Measurements from ENCODE around the gene ECI2.
"Not testable (repeated sequence)": the region's sequence is repeated elsewhere in the genome, so short reads cannot be mapped to it uniquely, and the experiment has no call there.

Gene ECI2

DNA sequence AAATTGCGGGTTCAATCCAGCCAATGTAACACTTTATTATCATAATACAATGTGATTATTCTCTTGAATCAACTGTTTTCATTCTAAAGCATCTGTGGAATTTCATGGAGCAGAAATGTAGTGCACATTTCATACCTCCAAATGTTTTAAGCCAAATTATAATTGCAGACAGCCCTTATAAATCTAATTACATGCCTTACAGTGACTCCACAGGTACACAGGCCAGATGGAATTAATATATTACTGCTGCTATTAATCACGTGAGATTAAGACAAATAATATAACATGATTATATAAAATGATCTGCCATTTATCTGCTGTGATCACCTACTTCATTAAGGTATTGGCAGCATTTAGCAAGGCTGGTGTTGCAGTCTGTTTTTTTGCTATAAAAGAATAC is 9.7 kb upstream of the ECI2 start:
- DNase-seq, result no peak

DNA sequence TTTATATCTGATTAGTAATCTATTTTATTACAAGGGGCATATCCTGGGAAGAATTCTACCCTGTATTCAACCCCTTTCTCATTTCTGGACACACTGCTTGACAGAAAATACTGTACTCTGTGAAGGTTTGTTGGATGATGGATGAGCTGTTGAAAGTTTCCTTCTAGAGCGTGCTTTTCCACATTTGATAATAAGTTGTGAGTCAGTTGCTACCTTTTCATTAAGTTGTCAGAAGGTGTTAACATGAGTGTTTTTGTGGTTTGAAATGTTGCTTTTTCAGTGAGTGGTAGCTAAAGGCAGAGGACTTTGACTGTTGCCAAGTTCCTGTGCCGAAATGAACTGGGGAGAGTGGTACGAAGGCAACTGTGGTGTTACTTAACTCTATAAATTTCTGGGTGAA is 3.9 kb upstream of the ECI2 start:
- no peak for DNase-seq

DNA sequence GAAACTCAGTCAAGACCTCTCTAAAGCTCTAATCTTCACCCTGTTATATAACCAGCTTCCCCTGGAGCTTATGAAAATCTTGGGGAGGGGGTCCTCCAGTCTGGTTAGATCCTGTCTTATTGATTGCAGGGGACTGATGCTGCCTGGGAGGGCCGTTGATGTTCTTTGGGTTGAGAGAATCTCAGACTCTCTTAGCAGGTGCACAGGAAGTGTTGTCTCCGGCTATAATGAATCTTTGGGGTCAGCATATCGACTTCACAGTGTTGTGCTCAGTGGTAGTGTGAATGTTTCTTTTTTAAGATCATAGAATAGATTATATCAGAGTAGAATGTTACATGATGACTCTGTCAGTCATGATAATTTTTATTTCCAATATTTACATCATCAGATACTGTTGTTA is 2.8 kb upstream of the ECI2 start:
- no peak for DNase-seq

DNA sequence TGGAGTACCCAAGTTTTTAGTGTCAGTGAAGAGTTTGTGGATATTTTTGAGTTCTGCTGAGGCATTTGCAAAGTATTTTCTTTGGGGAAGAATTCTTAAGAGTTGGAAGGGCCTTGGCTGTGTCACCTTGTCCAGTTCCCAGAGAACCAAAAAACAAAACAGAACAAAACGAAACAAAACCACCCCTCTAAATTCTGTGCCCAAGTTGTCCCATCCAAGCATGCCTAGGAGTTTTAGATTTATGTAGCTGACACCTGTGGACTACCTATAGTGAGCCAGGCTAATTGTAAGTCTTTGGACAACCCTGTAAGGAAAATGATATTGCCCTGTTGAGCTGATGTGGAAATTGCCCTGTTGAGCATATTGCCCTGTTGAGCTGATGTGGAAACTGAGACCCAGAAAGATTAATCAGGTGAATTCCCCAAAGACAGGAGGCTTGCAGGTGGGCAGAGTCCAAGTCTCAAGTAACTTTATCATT is 1.0 kb upstream of the ECI2 start:
- DNase-seq, result no peak

DNA sequence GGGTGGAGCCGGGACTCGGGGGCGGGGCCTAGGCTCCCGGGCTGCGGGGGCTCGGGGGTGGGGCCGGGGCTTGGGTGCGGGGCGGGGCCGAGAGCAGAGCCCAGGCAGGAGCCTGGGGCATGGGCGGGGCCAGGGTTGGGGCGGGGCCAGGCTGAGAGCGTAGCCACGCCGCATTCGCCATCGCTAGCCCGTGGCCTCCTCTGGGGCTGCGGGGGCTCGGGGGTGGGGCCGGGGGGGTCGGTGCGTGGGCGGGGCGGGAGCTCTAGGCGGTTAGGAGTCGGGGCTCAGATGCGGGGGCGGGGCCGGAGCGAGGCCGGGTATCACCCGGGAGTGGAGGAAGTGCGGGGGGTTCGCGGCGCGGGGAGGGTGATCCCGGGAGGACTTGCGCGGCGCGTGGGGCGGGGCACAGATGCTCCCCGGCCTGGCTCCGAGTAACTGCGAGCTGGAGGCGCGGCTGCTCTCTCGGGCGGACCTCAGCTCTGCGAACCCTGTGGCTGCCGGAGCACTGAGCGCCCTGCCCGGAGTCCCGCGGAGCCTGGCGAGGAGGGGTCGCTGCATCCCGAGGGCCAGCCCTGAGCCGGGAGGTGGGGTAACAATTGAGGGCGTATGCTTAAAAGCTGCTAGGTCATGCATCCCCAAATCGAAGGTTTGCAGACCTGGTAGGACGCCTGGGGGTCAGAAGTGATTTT is 434 bp upstream of the ECI2 start:
- DNase-seq, result peak; percentile 85 to 100 (median 98)

DNA sequence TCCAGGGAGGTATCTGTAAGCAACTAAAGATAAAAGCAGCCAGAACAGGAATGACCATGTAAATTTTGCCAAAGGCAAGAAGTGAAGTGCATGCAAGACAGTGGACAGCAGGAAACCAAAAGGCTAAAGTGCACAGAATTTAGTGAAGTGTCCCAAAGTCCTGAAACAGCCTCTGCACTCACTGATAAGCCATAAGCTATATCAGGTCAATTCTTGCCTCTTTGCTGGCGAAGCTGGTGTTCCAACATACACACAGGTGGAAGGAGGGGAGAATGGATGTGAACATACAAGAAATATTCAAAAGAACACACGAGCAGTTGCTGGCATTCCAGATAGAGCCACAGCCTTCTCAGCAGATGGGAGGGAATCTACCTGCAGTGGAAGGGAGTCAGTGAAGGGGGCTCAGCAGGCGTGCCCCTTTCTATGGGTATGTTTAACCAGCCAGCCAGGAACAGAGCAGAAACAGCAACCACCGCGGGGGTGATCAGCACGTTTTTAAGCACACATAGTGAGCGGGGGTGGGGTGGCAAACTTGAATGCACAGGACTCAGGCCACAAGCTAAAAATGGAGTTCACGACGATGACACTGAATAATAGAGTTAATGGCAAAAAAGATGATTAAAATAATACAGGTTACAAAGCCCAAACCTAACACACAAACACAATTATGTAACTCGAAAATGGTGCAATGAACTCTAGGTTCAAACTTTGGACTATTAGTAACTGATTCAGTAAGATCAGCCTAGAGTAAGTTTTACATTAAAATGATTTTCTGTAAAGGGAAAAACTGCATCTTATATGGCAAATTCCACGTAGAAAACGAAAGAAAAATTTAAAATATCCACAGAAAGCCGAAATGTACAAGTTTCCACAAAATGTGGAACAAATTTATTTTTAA is 1.2 kb downstream of the ECI2 start:
- DNase-seq, result peak in 13 of 56 donors; percentile 3 to 35 (median 7)

DNA sequence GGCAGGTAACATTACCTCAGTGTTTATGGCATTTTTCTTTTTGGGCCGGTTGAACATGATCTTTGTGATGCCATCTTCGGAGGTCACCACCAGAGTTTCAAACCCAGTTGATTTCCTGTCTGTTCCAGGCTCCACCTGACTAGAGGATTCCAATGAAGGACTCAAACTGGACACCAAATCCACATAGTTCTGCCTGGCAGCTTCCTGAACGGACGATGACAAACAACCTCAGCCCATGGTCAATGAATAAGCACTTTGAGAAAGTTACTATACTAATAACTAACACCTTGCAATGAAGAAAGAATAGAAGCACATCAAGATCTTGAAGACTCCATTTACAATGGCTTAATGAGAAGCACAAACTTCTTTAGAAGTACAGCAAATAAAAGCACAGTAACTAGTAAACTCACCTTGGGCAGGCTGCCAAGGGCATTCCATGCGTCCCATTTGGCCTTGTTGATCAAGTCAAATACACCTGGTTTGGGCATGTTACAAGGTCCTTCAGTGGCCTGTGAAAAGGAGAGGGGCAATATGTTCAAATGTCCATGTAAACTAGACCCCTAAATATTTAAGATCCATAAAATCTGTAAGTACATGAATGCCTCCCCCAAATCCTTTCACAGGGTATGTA is 4.9 kb downstream of the ECI2 start:
- DNase-seq, result no peak

DNA sequence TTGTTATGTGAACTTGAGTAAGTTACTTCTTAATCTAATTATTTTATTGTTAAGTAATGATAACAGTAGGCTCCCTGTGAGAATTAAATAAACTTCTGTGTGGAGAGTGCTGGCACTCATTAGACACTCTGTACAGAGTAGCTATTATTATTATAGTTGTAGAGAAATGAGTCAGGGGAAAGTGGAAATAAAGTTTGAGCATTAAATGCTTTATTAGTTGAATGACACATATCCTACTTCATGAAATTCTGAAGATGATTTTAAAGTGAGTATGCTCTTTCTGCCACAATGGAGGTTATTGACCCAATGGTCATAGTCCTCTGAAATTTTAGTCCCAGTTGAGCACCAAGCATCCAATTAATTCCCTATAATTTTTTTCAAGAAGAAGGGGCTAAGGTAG is 5.9 kb downstream of the ECI2 start:
- no peak for DNase-seq

DNA sequence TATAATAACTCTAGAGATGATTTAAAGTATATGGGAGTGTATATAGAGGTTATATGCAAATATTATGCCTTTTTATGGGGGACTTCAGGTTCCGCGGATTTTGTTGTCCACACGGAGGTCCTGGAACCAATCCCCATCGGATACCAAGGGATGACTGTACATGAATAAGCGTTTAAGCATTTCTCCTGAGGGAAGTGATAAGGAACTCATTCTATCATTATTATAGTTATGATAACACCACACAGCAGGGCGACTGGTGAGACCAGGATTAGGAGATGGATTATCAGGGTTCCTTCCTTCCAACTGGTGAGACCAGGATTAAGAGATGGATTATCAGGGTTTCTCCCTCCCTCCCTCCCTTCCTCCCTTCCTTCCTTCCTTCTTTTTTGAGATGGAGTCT is 6.6 kb downstream of the ECI2 start:
- no peak for DNase-seq

DNA sequence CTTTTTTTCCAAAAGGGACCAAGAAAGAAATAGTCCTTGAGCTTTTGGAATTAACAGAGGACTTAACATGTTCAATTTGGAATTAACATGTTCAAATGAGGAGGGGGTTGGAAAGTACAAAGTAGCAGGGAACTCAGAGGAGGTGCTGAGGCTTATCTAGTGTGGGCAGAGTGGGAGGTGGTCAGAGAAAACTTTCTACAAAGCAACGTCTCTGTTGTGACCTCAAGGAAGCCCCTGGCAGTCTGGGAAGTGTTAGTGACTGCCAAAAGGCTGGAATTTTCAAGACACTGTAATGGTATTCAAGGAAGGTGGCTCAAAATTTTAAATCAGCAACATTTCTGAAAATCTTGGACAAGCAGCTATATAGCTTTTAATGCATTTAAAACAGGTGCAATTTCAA is 7.3 kb downstream of the ECI2 start:
- no peak for DNase-seq

DNA sequence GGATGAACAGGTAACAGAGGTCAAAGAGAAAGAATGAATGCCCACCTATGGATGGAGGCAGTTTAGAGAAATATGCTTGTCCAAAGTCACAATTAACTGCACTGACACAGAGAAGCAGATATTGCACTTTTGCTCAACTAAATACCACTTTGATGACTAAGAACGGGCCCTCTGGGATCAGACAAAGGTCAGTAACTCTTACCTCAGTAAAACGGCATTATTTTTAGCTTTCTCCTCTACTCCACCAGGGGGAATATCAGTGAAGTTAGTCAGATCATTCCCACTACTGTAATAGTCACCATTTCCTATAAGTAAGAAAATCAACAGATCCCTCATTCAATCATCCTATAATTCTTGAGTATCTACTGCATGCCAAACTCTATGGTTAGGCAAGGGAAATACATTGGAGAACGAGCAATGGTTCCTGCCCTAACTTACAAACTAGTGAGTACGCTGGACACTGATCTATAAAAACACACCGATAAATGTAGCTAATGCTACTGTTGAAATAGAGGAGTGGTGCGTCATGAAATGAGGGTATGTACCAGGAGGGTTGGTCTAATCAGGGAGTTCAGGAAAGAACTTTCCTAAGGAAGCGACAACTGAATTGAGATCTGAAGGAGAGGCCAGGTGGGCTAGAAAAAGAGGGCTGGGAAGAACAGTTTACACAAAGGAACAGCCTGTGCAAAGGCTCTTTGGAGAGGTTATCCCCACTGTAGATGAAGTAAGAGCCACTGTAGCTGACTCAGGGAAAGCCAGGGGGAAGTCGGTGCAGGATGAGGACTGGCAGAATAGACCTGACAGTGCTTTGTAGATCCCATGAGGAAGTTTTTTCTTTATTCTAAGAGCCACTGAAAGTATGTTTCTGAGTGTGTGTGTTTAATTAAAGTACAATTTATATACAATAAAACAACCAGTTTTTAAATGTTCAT is 9.2 kb downstream of the ECI2 start:
- DNase-seq, result no peak

DNA sequence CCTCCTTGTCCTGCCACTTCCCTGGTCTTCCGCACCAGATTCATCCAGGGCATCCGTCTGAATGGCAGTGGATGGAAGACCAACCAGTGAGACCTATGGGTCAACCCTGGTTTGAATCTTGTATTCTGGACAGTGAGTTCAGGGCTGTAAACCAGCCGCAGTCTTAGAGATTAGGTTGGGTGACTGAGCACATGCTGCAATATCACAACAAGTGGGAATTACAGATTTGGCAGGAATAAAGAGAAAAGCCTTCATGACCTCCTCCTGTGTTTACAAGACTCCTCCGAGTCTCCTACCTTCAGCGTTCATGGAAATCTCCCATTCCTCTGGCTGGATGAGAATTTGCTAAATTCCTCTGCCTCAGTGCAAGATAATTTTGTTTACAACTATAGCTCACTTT is 9.9 kb downstream of the ECI2 start:
- DNase-seq, result no peak

DNA sequence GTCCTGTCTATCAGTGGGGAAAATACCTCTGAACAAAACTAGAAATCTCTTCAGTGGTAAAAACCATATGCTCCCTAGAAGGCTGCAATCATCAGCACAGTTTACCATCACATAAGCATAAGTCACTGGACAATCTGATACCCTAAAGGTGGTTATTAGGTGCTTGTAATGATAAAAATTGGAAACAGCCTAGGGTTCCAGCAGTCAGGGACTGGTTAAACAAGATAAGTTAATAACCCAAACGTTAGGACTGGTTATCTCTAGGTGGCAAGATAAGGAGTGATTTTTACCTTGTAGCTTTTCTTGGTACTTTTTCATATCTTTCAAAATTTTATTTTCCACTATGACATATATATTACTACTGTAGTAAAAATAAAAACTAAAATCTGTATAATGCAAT is 11.0 kb downstream of the ECI2 start:
- no peak for DNase-seq

DNA sequence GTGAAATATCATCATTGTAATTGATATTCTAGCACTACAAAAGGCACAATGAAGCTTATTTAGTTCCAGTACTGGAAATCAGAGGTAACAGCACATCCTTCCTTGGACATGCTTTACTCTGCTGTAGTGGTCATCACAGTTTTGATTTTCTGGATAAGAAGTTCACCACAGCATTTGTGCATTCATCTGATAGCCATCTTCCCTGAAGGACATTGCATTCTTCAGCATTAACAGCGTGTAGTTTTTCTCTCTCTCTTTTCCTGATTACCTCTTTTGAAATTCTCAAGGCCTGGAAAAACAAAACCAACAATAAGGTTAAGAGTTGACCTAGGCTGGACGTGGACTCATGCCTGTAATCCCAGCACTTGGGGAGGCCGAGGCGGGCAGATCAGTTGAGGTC is 19.6 kb downstream of the ECI2 start:
- DNase-seq, result no peak

DNA sequence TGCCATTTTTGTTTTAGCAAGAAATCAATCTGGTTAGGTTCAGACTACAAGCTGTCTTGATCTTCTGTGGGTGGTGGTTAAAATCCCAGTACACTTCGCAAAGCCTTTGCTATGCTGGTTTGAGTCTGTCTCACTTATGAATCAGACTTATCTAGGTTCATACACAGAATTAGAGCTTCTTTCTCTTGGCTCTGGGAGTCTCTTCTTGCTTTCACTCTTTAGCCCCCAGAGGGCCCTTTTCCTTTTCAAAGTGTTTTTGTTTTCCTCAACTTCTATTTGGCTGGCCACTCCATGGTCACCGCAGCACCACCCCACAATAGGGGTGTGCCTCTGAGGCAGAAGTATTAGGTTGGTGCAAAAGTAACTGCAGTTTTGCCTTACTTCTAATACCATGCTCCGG is 21.3 kb downstream of the ECI2 start:
- no peak for DNase-seq

DNA sequence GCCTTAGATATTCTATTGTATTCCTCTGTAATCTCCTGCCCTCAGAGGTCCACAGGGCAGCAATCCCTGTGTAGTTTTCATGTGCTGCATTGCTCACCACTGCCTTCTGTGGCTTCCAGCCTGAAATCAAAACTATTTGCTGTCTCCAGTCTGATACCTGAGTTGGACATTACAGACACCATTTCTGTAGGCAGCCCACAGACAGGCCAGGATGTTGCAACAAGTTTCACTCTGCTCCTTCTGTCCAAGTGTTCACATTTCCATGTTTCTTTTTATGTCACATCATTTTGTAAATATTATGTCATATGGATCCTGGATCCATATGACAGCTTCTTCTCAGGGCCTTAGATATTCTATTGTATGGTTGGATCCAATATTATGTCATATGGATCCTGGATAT is 21.7 kb downstream of the ECI2 start:
- DNase-seq, result no peak

DNA sequence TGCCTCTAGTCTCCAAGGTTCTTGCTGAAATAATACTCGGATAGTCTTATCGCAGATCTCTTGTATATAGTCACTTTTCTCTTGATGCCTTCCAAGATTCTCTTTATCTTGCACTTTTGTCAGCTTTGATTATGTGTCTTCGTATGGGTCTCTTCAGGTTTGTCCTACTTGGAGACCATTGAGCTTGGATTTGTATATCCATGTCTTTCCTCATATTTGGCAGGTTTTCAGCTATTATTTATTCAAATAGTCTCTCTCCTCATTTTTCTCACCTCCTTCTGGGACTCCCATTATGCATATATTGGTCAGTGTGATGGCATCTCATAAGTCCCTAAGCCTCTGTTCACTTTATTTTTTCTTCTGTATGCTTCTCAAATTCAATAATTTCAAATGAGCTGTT is 23.0 kb downstream of the ECI2 start:
- no peak for DNase-seq

DNA sequence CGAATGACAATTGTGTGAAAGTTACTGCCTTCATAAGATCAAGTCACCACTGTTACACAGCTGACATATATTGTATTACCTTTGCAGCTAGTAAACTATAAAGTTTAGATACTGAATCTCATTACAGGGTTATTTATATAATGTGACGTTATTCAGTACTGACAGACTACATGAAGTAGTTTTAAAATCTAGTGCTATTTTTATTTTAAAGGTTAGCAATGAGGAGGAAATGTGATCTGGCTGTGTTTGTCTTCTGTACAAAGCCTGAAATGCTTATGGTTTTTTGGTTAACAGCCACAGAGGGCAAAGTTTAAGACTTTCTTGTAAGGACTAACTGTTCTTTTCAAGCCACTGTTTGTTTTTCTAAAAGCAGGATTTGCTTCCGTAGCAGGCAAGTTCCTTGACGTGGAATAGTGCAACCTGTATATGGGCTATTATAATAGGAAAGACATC is 26.0 kb downstream of the ECI2 start:
- DNase-seq, result not testable (repeated sequence)

DNA sequence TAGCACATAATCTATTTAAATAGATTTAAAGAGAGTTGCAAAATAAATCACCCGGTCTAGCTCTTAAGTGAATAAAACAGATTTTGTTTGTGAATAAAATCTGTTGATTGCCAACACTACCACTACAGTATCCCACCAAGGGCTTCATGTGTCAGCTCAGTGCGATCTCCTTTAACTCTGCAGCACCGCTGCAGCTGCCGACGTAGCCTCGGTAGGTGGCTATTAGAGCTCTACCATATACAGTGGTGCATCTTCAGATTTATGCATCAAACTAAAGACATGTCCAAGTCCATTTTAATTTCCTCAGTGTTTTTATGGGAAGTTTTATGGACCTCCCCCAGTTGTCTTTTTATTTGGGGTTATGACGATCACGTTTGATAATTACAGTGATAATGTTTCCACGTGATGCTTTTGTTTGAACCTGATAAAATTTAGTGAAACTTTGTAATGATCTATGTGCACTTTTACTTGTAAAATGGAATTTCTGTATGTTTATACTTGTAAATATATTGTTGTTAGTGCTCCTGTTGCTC is 26.7 kb downstream of the ECI2 start:
- no peak for DNase-seq

DNA sequence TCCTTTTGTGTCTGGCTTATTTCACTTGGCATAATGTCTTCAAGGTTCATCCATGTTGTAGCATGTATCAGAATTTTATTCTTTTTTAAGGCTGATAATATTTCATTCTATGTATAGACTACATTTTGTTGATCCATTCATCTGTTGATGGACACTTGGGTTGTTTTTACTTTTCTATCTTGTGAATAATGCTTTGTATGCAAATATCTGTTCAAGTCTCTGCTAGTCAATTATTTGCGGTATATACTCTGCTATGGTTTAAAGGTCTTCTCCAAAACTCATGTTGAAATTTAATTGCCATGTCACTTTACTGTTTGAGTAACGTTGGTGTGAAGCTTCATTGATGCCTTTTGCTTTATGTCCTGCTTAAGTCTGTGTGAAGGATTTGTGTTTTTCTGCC is 27.5 kb downstream of the ECI2 start:
- no peak for DNase-seq

DNA sequence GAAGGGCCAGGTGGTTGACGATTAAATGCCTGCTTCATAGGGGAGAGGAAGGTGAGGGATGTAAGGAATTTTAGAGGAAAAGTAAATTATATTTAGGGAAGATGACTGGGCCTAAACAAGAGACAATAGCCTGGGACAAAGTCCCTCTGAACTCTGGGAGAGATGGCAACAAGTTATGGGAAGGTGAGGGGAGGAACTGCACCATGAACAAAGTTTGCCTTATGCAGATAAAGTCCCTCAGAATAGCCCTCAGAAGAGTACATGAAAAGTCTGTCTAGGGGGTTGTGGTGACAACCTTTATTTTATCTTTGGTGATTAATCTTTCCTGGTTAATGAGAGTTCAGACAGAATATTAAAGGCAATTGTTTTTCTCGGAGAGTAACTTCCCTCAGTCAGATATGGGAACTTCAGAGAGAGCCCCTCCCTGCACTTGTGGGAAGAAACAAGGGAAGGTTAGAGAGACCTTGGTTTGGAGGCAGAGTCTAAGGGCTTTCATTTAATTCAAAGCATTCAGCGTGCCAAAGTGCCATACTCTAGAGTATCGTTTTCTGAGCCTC is 29.3 kb downstream of the ECI2 start:
- DNase-seq, result no peak
